ENCODE results near the gene GGT6.

GRCh38 chr17:4518901-4519300 is 41.5 kb downstream of the GGT6 start:
- TF ChIP-seq, protein P1, sequence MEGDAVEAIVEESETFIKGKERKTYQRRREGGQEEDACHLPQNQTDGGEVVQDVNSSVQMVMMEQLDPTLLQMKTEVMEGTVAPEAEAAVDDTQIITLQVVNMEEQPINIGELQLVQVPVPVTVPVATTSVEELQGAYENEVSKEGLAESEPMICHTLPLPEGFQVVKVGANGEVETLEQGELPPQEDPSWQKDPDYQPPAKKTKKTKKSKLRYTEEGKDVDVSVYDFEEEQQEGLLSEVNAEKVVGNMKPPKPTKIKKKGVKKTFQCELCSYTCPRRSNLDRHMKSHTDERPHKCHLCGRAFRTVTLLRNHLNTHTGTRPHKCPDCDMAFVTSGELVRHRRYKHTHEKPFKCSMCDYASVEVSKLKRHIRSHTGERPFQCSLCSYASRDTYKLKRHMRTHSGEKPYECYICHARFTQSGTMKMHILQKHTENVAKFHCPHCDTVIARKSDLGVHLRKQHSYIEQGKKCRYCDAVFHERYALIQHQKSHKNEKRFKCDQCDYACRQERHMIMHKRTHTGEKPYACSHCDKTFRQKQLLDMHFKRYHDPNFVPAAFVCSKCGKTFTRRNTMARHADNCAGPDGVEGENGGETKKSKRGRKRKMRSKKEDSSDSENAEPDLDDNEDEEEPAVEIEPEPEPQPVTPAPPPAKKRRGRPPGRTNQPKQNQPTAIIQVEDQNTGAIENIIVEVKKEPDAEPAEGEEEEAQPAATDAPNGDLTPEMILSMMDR (IDR thresholded peaks at IDR 0.05): no peak
- TF ChIP-seq POLR2AphosphoS5 (IDR thresholded peaks at IDR 0.05): no peak
